GM10847 (cell line): ENCODE results near the gene RTN4RL2.

Source experiments
- POLR2A ChIP-seq: IDR thresholded peaks from 2 replicates; pipeline ENCODE4 v1.6.1; 2011; ENCODE audit not compliant: insufficient read length; ENCODE audit errors: extremely low read depth

The RTN4RL2 gene

GRCh38 chr11:57453543-57454177, 6.7 kb upstream of the RTN4RL2 start:
- no peak for TF ChIP-seq POLR2A

GRCh38 chr11:57456960-57457642, 3.2 kb upstream of the RTN4RL2 start:
- TF ChIP-seq POLR2A, result no peak

- no peak for TF ChIP-seq POLR2A
Measured at GRCh38 chr11:57457643-57458023, 2.7 kb upstream of the RTN4RL2 start.

- TF ChIP-seq POLR2A, result no peak
Measured at GRCh38 chr11:57458060-57458409, 2.3 kb upstream of the RTN4RL2 start.

GRCh38 chr11:57458410-57459163, 1.7 kb upstream of the RTN4RL2 start:
- TF ChIP-seq POLR2A, result no peak

GRCh38 chr11:57459164-57460021, 935 bp upstream of the RTN4RL2 start:
- no peak for TF ChIP-seq POLR2A

GRCh38 chr11:57460758-57461749, 726 bp downstream of the RTN4RL2 start:
- TF ChIP-seq POLR2A, result no peak

- no peak for TF ChIP-seq POLR2A
Measured at GRCh38 chr11:57461841-57462489, 1.6 kb downstream of the RTN4RL2 start.

- TF ChIP-seq POLR2A, result no peak
Measured at GRCh38 chr11:57462597-57462996, 2.3 kb downstream of the RTN4RL2 start.

- TF ChIP-seq POLR2A, result no peak
Measured at GRCh38 chr11:57463671-57464538, 3.6 kb downstream of the RTN4RL2 start.

- no peak for TF ChIP-seq POLR2A
Measured at GRCh38 chr11:57464539-57465181, 4.3 kb downstream of the RTN4RL2 start.

GRCh38 chr11:57466680-57467079, 6.4 kb downstream of the RTN4RL2 start:
- TF ChIP-seq POLR2A, result no peak
